Measurements from ENCODE around the gene TOB2.

TOB2 gene

GRCh38 chr22:41395531-41396240 lies 50.9 kb downstream of the TOB2 start:
- Histone ChIP-seq H3K27ac (ENCODE audit: low read depth, low read length) (no peak overlapping the region), H3K4me1 (ENCODE audit: control insufficient read depth in 5 of 5, insufficient read depth in 5 of 5, low read length in 5 of 5) (peaks cover 8 to 34% (median 21%) of the 10 kb centered on the region in 5 donors), H3K9me3 (ENCODE audit: control insufficient read depth in 5 of 5, low read length in 5 of 5) (no peaks in the 10 kb centered on the region), H3K4me3 (ENCODE audit: low read depth in 1 of 5, low read length in 5 of 5) (no peak overlapping the region), H3K9ac (ENCODE audit: low read length in 5 of 5) (no peak overlapping the region), H3K27me3 (ENCODE audit: control insufficient read depth in 5 of 5, insufficient read depth in 4 of 5, low read length in 5 of 5) (no peaks in the 10 kb centered on the region), H3K36me3 (ENCODE audit: control insufficient read depth in 5 of 5, insufficient read depth in 5 of 5, low read length in 5 of 5) (peaks cover 3 to 68% (median 59%) of the 10 kb centered on the region in 5 donors)

DNA sequence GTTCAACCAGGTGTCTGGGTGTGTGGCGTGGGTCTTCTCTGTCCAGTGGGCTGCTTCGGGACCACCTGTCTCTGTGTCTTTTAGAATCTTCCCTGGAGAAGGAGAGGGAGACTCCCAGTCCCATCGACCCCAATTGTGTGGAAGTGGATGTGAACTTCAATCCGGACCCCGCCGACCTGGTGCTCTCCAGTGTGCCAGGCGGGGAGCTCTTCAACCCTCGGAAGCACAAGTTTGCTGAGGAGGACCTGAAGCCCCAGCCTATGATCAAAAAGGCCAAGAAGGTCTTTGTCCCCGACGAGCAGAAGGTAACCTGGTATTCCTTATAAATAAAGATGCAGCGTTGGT lies 52.6 kb downstream of the TOB2 start:
- Histone ChIP-seq H3K9me3 (ENCODE audit: control insufficient read depth in 5 of 5, low read length in 5 of 5) (no peaks in the 10 kb centered on the region), H3K27me3 (ENCODE audit: control insufficient read depth in 5 of 5, insufficient read depth in 4 of 5, low read length in 5 of 5) (no peaks in the 10 kb centered on the region), H3K4me1 (ENCODE audit: control insufficient read depth in 5 of 5, insufficient read depth in 5 of 5, low read length in 5 of 5) (peaks cover 8 to 34% (median 21%) of the 10 kb centered on the region in 5 donors), H3K9ac (ENCODE audit: low read length in 5 of 5) (no peak overlapping the region), H3K36me3 (ENCODE audit: control insufficient read depth in 5 of 5, insufficient read depth in 5 of 5, low read length in 5 of 5) (peaks cover 5 to 74% (median 64%) of the 10 kb centered on the region in 5 donors), H3K4me3 (ENCODE audit: low read depth in 1 of 5, low read length in 5 of 5) (peak overlapping the region in 2 of 5 donors; percentile 2 to 15), H3K27ac (ENCODE audit: low read depth, low read length) (peak overlapping the region; percentile 76)

GRCh38 chr22:41387341-41387740 lies 59.3 kb downstream of the TOB2 start:
- H3K4me3 ChIP-seq (ENCODE audit: low read depth in 1 of 5, low read length in 5 of 5) = no peak overlapping the region
- no peaks in the 10 kb centered on the region for H3K9me3 ChIP-seq (ENCODE audit: control insufficient read depth in 5 of 5, low read length in 5 of 5)
- no peak overlapping the region for H3K9ac ChIP-seq (ENCODE audit: low read length in 5 of 5)
- no peak overlapping the region for H3K27ac ChIP-seq (ENCODE audit: low read depth, low read length)
- peaks cover 5 to 45% (median 30%) of the 10 kb centered on the region in 5 donors for H3K36me3 ChIP-seq (ENCODE audit: control insufficient read depth in 5 of 5, insufficient read depth in 5 of 5, low read length in 5 of 5)
- H3K4me1 ChIP-seq (ENCODE audit: control insufficient read depth in 5 of 5, insufficient read depth in 5 of 5, low read length in 5 of 5) = peaks cover 5 to 20% (median 17%) of the 10 kb centered on the region in 5 donors
- H3K27me3 ChIP-seq (ENCODE audit: control insufficient read depth in 5 of 5, insufficient read depth in 4 of 5, low read length in 5 of 5) = no peaks in the 10 kb centered on the region

DNA sequence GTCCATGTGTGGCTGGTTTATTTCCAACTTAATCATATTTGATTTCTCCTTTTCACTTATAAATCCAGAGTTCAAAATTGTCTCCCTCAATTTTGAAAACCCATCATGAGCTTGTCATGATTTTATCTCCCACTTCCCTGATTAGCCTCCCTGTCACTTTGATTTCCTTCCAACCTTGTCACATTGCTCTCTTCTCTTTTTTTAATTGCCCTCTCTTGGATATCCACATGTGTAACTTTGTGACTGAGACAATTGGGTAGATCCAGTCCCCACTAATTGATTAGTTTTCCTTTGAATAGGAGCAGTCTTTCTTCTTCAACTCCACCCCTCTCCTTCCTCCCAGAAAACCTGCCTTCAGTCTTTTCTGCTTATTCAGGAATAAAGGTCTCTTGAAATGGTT lies 62.5 kb downstream of the TOB2 start:
- Histone ChIP-seq H3K4me1 (ENCODE audit: control insufficient read depth in 5 of 5, insufficient read depth in 5 of 5, low read length in 5 of 5) (peaks cover 8 to 32% (median 30%) of the 10 kb centered on the region in 5 donors), H3K9me3 (ENCODE audit: control insufficient read depth in 5 of 5, low read length in 5 of 5) (no peaks in the 10 kb centered on the region), H3K27ac (ENCODE audit: low read depth, low read length) (no peak overlapping the region), H3K4me3 (ENCODE audit: low read depth in 1 of 5, low read length in 5 of 5) (no peak overlapping the region), H3K27me3 (ENCODE audit: control insufficient read depth in 5 of 5, insufficient read depth in 4 of 5, low read length in 5 of 5) (no peaks in the 10 kb centered on the region), H3K9ac (ENCODE audit: low read length in 5 of 5) (no peak overlapping the region), H3K36me3 (ENCODE audit: control insufficient read depth in 5 of 5, insufficient read depth in 5 of 5, low read length in 5 of 5) (peaks cover 0 to 23% (median 17%) of the 10 kb centered on the region in 5 donors)
